Uterus (tissue), 2 donors: ENCODE results near the gene MAP4K1.

Experiments used
- POLR2A ChIP-seq, 2 donors: fragments of 450-650 bp; IDR thresholded peaks; one replicate each; pipeline ENCODE4 v1.6.1; 2016; ENCODE audit warnings: antibody characterized with exemption in 2 of 2, mild to moderate bottlenecking in 1 of 2, moderate library complexity in 1 of 2
- TF ChIP-seq, protein P1 (sequence below), 4 experiments: fragments of 200-600 bp in 2 of 4; fragments of 450-650 bp in 2 of 4; sonication (generic) in 2 of 4; IDR thresholded peaks; one replicate each; pipeline ENCODE4 v1.5.1; 2016 to 2019; ENCODE audit warnings: antibody characterized with exemption in 4 of 4, mild to moderate bottlenecking in 2 of 4, moderate library complexity in 1 of 4

DNA sequence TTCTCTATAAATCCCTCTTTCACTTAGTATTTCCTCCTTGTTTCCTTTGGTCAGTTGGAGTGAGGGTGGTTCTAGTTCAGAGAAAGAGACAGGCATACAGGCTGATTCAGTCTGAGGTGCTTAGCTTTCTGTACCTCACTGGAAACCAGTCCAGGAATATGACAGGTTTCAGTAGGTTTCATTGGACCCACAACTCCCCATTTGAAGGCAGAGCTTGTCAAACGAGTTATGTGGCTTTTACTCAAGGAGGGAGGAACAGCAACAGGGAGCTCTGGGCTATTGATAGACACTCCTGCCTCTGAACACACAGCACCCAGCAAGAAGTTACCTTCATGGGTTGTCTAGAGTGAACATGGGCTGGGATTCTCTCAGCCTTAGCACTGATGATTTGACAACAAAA is 44.2 kb upstream of the MAP4K1 start:
- peak in 1 of 2 donors; percentile 12 for TF ChIP-seq POLR2A (IDR thresholded peaks at IDR 0.05)
- TF ChIP-seq, protein P1, sequence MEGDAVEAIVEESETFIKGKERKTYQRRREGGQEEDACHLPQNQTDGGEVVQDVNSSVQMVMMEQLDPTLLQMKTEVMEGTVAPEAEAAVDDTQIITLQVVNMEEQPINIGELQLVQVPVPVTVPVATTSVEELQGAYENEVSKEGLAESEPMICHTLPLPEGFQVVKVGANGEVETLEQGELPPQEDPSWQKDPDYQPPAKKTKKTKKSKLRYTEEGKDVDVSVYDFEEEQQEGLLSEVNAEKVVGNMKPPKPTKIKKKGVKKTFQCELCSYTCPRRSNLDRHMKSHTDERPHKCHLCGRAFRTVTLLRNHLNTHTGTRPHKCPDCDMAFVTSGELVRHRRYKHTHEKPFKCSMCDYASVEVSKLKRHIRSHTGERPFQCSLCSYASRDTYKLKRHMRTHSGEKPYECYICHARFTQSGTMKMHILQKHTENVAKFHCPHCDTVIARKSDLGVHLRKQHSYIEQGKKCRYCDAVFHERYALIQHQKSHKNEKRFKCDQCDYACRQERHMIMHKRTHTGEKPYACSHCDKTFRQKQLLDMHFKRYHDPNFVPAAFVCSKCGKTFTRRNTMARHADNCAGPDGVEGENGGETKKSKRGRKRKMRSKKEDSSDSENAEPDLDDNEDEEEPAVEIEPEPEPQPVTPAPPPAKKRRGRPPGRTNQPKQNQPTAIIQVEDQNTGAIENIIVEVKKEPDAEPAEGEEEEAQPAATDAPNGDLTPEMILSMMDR (IDR thresholded peaks at IDR 0.05) = no peak
